Measurements from ENCODE around the gene GRAMD4. TPM values are rescaled to one million over a fixed set of nuclear protein-coding genes. Genes with fewer than 3 reads are reported as not detected.

Gene GRAMD4
- polyA plus RNA-seq, 1 of the 3 experiments (the other 2 are of a cell fraction): 15.5 TPM

DNA sequence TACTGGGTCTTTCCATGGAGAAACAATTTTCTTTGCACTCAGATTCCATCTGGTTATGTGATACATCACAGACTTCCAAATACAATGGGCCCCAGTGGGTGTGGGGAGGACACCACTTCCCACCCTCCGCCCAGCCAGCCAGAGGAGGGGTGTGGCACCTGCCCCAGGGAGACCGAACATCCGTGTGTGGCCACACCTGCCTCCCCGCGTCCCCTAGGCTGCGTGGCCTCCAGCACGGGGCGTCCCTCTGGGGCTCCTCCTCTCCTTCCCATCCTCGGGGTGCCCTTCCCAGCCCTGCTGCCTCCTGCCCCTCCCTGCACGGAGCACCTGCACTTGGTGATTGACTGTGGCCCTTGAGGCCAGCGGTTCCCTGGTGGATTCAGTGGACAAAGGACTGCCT lies 68.8 kb downstream of the GRAMD4 start:
- Histone ChIP-seq H3K9me2 (no peaks in the 10 kb centered on the region), H3K4me3 (ENCODE audit: low read depth in 2 of 2, low read length in 1 of 2) (no peak overlapping the region)

DNA sequence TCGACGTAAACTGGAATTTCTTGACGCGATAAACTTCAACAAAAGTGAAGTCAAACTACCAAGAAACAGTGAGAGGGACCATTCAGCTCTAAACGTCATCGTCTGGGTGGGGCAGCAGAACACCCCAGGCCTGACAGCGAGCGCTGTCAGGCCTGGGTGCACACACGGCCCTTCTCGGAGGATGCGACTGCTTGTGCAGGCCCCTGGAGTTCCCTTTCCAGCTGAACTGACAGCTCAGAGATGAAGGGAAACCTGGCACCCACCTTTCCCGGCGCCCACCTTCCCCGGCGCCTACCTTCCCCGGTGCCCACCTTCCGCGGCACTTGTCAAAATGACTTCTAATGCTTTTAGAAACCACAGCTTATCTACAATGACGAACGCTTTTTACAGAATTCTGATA lies 70.0 kb downstream of the GRAMD4 start:
- ChIA-PET CTCF (interaction anchor here (2.0 kb wide), 1 partner anchor 126 kb away, joined by 7 read pairs; no protein-coding TSS in a partner anchor), POLR2A (no interaction called here)
- H4K20me1 ChIP-seq (ENCODE audit: insufficient read depth): no peaks in the 10 kb centered on the region
- H3K27me3 ChIP-seq (ENCODE audit: insufficient read depth): no peaks in the 10 kb centered on the region
- H3K4me1 ChIP-seq (ENCODE audit: control insufficient read depth in 1 of 2, insufficient read depth in 2 of 2, low read depth in 1 of 2, low read length in 1 of 2): no peaks in the 10 kb centered on the region; a peak in 1 of 4 replicates
- no peak for DNase-seq
- 96% methylated on average over 20 of the region's 20 CpGs for WGBS (ENCODE audit: low lambda C conversion rate)
- H3K4me3 ChIP-seq (ENCODE audit: low read depth in 2 of 2, low read length in 1 of 2): no peak overlapping the region
- H3F3A ChIP-seq (replicated peaks; ENCODE audit: insufficient read depth): no peaks in the 10 kb centered on the region
- H2AFZ ChIP-seq (ENCODE audit: low read depth): no peak overlapping the region
- no peak overlapping the region for H3K4me2 ChIP-seq
- H3K27ac ChIP-seq (ENCODE audit: low read depth in 2 of 2, low read length in 1 of 2): no peak overlapping the region
- no peaks in the 10 kb centered on the region for H3K9me2 ChIP-seq
- peaks cover 27 to 70% of the 10 kb centered on the region in 2 experiments for H3K36me3 ChIP-seq (replicated peaks in 1 of 2; ENCODE audit: control insufficient read depth in 1 of 2, insufficient read depth in 2 of 2, low read length in 1 of 2)
- H3K9ac ChIP-seq: no peak overlapping the region
- H3K79me2 ChIP-seq (ENCODE audit: insufficient read depth): no peaks in the 10 kb centered on the region
- H3K9me3 ChIP-seq: no peaks in the 10 kb centered on the region
- TF ChIP-seq, protein P1, sequence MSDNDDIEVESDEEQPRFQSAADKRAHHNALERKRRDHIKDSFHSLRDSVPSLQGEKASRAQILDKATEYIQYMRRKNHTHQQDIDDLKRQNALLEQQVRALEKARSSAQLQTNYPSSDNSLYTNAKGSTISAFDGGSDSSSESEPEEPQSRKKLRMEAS (IDR thresholded peaks at IDR 0.05; ENCODE audit: low read depth): no peak
- TF ChIP-seq, protein P2, sequence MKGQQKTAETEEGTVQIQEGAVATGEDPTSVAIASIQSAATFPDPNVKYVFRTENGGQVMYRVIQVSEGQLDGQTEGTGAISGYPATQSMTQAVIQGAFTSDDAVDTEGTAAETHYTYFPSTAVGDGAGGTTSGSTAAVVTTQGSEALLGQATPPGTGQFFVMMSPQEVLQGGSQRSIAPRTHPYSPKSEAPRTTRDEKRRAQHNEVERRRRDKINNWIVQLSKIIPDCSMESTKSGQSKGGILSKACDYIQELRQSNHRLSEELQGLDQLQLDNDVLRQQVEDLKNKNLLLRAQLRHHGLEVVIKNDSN (IDR thresholded peaks at IDR 0.05; ENCODE audit: borderline replicate concordance, low read depth): no peak
- TF ChIP-seq, protein P3, sequence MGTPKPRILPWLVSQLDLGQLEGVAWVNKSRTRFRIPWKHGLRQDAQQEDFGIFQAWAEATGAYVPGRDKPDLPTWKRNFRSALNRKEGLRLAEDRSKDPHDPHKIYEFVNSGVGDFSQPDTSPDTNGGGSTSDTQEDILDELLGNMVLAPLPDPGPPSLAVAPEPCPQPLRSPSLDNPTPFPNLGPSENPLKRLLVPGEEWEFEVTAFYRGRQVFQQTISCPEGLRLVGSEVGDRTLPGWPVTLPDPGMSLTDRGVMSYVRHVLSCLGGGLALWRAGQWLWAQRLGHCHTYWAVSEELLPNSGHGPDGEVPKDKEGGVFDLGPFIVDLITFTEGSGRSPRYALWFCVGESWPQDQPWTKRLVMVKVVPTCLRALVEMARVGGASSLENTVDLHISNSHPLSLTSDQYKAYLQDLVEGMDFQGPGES (IDR thresholded peaks at IDR 0.05; ENCODE audit: low read depth, low read length): no peak
- TF ChIP-seq TAF1 (IDR thresholded peaks at IDR 0.05; ENCODE audit: borderline replicate concordance, low read depth, low read length) (no peak), TCF12 (IDR thresholded peaks at IDR 0.05) (no peak), CHD2 (IDR thresholded peaks at IDR 0.05; ENCODE audit: low read length, partially characterized antibody) (no peak), GABPA (IDR thresholded peaks at IDR 0.05; ENCODE audit: low read depth) (no peak), FOSL2 (IDR thresholded peaks at IDR 0.05; ENCODE audit: borderline replicate concordance, low read depth) (no peak), SIN3A (IDR thresholded peaks at IDR 0.05; ENCODE audit: borderline replicate concordance, low read depth, low read length) (no peak), EP300 (IDR thresholded peaks at IDR 0.05; ENCODE audit: borderline replicate concordance in 1 of 2, low read depth in 1 of 2, low read length in 1 of 2) (no peak)
- TF ChIP-seq, protein P4, sequence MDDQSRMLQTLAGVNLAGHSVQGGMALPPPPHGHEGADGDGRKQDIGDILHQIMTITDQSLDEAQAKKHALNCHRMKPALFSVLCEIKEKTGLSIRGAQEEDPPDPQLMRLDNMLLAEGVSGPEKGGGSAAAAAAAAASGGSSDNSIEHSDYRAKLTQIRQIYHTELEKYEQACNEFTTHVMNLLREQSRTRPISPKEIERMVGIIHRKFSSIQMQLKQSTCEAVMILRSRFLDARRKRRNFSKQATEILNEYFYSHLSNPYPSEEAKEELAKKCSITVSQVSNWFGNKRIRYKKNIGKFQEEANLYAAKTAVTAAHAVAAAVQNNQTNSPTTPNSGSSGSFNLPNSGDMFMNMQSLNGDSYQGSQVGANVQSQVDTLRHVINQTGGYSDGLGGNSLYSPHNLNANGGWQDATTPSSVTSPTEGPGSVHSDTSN (IDR thresholded peaks at IDR 0.05): no peak
- TF ChIP-seq, protein P5, sequence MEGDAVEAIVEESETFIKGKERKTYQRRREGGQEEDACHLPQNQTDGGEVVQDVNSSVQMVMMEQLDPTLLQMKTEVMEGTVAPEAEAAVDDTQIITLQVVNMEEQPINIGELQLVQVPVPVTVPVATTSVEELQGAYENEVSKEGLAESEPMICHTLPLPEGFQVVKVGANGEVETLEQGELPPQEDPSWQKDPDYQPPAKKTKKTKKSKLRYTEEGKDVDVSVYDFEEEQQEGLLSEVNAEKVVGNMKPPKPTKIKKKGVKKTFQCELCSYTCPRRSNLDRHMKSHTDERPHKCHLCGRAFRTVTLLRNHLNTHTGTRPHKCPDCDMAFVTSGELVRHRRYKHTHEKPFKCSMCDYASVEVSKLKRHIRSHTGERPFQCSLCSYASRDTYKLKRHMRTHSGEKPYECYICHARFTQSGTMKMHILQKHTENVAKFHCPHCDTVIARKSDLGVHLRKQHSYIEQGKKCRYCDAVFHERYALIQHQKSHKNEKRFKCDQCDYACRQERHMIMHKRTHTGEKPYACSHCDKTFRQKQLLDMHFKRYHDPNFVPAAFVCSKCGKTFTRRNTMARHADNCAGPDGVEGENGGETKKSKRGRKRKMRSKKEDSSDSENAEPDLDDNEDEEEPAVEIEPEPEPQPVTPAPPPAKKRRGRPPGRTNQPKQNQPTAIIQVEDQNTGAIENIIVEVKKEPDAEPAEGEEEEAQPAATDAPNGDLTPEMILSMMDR (IDR thresholded peaks at IDR 0.05): no peak

More for the DNA sequence above, 68.8 kb downstream of the GRAMD4 start:
- Histone ChIP-seq H3K4me2 (no peak overlapping the region), H3K27ac (ENCODE audit: low read depth in 2 of 2, low read length in 1 of 2) (no peak overlapping the region), H3K36me3 (replicated peaks in 1 of 2; ENCODE audit: control insufficient read depth in 1 of 2, insufficient read depth in 2 of 2, low read length in 1 of 2) (peaks cover 25 to 58% of the 10 kb centered on the region in 2 experiments), H3K27me3 (ENCODE audit: insufficient read depth) (no peaks in the 10 kb centered on the region), H3K9me3 (no peaks in the 10 kb centered on the region), H2AFZ (ENCODE audit: low read depth) (no peak overlapping the region), H3K4me1 (ENCODE audit: control insufficient read depth in 1 of 2, insufficient read depth in 2 of 2, low read depth in 1 of 2, low read length in 1 of 2) (no peaks in the 10 kb centered on the region; a peak in 1 of 4 replicates), H4K20me1 (ENCODE audit: insufficient read depth) (no peaks in the 10 kb centered on the region), H3K79me2 (ENCODE audit: insufficient read depth) (no peaks in the 10 kb centered on the region), H3F3A (replicated peaks; ENCODE audit: insufficient read depth) (no peaks in the 10 kb centered on the region), H3K9ac (no peak overlapping the region)
- TF ChIP-seq, protein P6, sequence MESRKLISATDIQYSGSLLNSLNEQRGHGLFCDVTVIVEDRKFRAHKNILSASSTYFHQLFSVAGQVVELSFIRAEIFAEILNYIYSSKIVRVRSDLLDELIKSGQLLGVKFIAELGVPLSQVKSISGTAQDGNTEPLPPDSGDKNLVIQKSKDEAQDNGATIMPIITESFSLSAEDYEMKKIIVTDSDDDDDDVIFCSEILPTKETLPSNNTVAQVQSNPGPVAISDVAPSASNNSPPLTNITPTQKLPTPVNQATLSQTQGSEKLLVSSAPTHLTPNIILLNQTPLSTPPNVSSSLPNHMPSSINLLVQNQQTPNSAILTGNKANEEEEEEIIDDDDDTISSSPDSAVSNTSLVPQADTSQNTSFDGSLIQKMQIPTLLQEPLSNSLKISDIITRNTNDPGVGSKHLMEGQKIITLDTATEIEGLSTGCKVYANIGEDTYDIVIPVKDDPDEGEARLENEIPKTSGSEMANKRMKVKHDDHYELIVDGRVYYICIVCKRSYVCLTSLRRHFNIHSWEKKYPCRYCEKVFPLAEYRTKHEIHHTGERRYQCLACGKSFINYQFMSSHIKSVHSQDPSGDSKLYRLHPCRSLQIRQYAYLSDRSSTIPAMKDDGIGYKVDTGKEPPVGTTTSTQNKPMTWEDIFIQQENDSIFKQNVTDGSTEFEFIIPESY (IDR thresholded peaks at IDR 0.05; ENCODE audit: borderline replicate concordance, low read depth): no peak
- TF ChIP-seq JUND (IDR thresholded peaks at IDR 0.05): no peak
- no peak for TF ChIP-seq EP300 (IDR thresholded peaks at IDR 0.05; ENCODE audit: borderline replicate concordance in 1 of 2, low read depth in 1 of 2, low read length in 1 of 2)
- no peak for TF ChIP-seq MEF2A (IDR thresholded peaks at IDR 0.05; ENCODE audit: borderline replicate concordance, low read depth)
- ChIA-PET CTCF (interaction anchor here (2.0 kb wide), 1 partner anchor 125 kb away, joined by 7 read pairs; no protein-coding TSS in a partner anchor), POLR2A (no interaction called here)
- no peak for DNase-seq
- WGBS (ENCODE audit: low lambda C conversion rate): 98% methylated on average over 9 of the region's 11 CpGs

Data from SK-N-SH (cell line).